Activated CD4-positive, CD25-positive, alpha-beta regulatory T cell treated with anti-CD3 and anti-CD28 coated beads, Interleukin-2, amount 50 U/mL, for 72 hours (primary cell): Measurements from ENCODE around the gene KRT37.
"Not testable (repeated sequence)": the region's sequence is repeated elsewhere in the genome, so short reads cannot be mapped to it uniquely, and the experiment has no call there.

Experiments
- DNase-seq: peaks from one replicate; pipeline ENCODE4 v3.0.0; 2021

The KRT37 gene

GRCh38 chr17:41403404-41404023 lies 20.9 kb downstream of the KRT37 start:
- DNase-seq = no peak

GRCh38 chr17:41402161-41402560 lies 22.2 kb downstream of the KRT37 start:
- DNase-seq = no peak

DNA sequence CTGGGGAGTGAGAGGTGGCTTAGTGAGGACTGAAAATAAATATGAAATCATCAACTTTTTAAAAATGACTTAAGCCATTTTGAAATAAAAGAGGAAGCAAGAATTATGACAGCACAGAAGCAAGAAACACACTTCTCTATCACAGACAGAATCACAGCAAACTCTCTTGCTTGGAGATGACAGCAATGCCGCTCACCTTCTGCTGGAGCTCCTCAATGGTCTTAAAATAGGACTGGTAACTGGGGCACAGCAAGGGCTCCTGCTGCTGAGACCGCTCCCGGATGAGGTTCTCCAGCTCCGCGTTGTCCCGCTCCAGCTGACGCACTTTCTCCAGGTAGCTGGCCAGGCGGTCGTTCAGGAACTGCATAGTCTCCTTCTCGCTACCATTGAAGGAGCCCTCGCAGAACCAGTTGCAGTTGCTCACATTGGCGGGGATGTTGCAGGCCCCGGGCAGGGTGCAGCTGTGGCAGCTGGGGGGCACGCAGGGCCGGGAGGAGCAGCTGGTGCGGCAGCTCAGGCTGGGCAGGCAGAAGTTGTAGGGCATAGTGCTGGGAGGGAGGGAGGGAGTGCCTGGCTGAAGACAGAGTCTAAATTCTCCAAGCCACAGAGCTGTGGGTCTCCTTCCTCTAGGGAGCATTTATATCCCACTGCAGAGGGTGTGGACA lies 27.3 kb downstream of the KRT37 start, which contains the start of gene KRT31:
Gene KRT31, minus strand, starts transcription at position 613 of the 665 bp plus-strand sequence. Its CDS starts 69 bp downstream, at position 544.
- no peak for DNase-seq

DNA sequence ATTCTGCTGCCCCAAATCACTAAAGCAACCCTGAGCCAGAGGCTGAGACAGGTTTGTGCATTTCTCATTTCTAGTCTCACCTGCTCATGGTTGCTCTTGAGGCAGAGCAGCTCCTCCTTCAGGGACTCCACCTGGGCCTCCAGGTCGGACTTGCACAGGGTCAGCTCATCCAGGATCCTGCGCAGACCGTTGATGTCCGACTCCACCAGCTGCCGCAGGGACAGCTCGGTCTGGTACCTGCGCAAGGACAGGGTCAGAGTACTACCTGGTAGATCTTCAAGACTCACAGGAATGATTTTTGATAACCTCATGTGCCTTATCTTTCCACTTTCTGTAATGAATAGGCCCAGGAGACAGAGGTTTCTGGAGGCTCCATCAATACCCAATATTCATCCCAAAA lies 28.0 kb downstream of the KRT37 start:
- DNase-seq = no peak

GRCh38 chr17:41395611-41396010 lies 28.8 kb downstream of the KRT37 start:
- DNase-seq = no peak

DNA sequence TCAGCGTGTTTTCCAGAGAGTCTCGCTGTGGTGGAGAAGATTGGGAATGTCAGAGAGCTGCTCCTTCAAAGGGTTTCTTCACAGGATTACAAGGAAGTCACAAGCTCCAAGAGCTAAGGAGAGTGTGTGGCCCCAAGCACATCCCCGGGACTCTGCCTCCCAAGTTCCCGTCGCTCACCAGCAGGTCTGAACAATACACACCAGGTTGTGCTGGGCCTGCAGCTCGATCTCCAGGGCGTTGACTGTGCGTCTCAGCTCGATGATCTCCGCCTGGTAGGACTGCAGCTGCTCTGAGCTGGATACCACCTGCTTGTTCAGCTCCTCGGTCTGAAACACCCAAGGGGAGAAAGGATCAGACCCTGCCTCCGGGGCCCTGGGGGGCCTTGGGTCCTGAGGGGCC lies 29.3 kb downstream of the KRT37 start:
- not testable (repeated sequence) for DNase-seq

- DNase-seq = no peak
These were observed 30.0 kb downstream of the KRT37 start for GRCh38 chr17:41394254-41394996.

GRCh38 chr17:41393826-41394225 lies 30.6 kb downstream of the KRT37 start:
- no peak for DNase-seq

DNA sequence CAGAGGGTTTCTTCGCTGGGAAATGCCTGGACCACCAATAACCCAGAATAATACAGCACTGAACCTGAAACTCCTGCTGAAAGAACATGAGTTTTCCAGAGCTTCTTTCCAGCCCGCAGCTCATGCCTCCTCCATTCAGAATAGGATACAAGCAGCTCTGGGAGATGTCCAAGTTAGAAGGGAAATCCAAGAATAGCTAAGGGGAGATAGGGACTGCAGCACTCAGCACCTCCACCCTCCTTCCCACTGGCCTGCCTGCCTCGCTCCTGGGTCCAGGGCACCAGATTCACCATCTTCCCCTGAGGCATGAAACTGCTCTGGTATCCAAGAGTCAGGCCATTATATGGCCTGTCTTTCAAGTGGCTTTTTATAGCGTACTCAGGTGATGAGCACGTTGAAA lies 31.1 kb downstream of the KRT37 start:
- DNase-seq = no peak

- no peak for DNase-seq
These were observed 32.1 kb downstream of the KRT37 start for GRCh38 chr17:41392278-41392677.

GRCh38 chr17:41391535-41391934 lies 32.9 kb downstream of the KRT37 start:
- no peak for DNase-seq

GRCh38 chr17:41390411-41390938 lies 33.9 kb downstream of the KRT37 start:
- DNase-seq = no peak

- no peak for DNase-seq
These were observed 36.7 kb downstream of the KRT37 start for GRCh38 chr17:41387670-41388069.

GRCh38 chr17:41386227-41386626 lies 38.2 kb downstream of the KRT37 start:
- DNase-seq = no peak

DNA sequence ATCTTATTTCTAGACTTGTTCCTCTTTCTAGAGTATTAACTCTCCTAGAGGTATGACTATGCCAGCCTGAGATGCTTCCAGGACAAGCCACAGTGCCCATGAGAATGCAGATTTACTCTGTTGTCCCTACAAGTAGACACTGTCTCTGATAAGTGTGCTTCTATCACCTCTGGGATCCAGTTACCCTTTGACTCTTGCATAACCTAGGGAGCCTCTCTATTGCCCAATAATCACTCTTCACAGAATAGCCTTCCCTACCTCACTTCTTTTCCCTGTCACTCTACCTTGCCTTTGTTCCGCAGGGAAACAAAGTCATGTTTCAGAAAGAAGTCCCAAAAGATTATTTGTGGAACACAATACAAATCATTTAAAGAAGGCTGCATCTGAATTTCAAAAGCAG lies 40.7 kb downstream of the KRT37 start:
- no peak for DNase-seq

DNA sequence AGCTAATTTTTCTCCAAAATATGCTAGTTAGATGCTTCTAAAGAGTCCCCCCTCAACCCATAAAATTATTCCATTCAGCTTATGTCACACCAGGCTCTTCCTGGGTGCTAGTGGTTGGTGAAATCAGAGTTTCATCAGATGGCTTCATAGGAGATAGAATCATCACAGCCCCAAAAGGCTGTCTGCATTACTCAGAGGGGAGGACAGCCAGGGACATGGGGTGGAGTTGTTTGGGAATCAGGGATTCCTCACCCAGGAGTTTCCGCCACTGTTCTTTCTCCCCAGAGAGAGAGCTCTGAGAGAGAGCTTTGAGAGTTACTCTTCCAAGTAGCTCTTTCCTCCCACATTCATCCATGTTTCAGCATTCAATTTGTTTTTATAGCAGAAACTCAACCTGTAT lies 42.0 kb downstream of the KRT37 start:
- DNase-seq = no peak

- DNase-seq = not testable (repeated sequence)
These were observed 42.4 kb downstream of the KRT37 start, which contains the start of gene KRT34 for GRCh38 chr17:41381943-41382342. Gene KRT34, minus strand, starts transcription at chr17:41382306. Its CDS starts 60 bp downstream, at chr17:41382246.

GRCh38 chr17:41380091-41380490 lies 44.3 kb downstream of the KRT37 start:
- not testable (repeated sequence) for DNase-seq

GRCh38 chr17:41377546-41377945 lies 46.8 kb downstream of the KRT37 start:
- DNase-seq = no peak
